H1 (cell line): ENCODE results near the gene HNRNPK. TPM values are rescaled to one million over a fixed set of nuclear protein-coding genes. Genes with fewer than 3 reads are reported as not detected.

ENCODE experiments used
- BCL11A ChIP-seq, 2 experiments: IDR thresholded peaks; one replicate each; pipeline ENCODE4 v1.6.1; 2011; ENCODE audit warnings: low read depth in 2 of 2, low read length in 2 of 2, mild to moderate bottlenecking in 2 of 2
- polyA plus RNA-seq, 7 experiments: library from polyadenylated mRNA; depleted of rRNA in 3 of 7; stranded (reverse) in 5 of 7; unstranded in 2 of 7; fragments of >200 nt in 5 of 7; fragments of 200-250 nt in 2 of 7; gene quantifications; 1 replicate in 5 of 7; 2 replicates in 1 of 7; 4 replicates in 1 of 7; pipeline versions ENCODE4 v1.2.1 to v1.2.3, GENCODE V29; 2011 to 2013; ENCODE audit warnings: missing spikeins in 2 of 7, mixed read lengths in 2 of 7
- total RNA-seq: library from RNA; stranded (reverse); fragmentation: NEBNext Ultra II Directional; extraction: Animal tissue kit (Norgen Biotek cat#: 25700); gene quantifications from 2 replicates; pipeline ENCODE4 v1.2.1, GENCODE V29; 2021

HNRNPK gene
- total and polyA plus RNA-seq, 2 of the 8 experiments (the other 6 are each of a cell fraction or from before 2014, with no cell fraction given), result 414 to 887 TPM

GRCh38 chr9:83988411-83988810 is 8.4 kb upstream of the HNRNPK start (continued):
- TF ChIP-seq BCL11A (IDR thresholded peaks at IDR 0.05; ENCODE audit: low read depth in 2 of 2, low read length in 2 of 2), result no peak
- TF ChIP-seq, all 59 proteins: peak for 0
